GM21515 (cell line): ENCODE results near the gene TMEM259.

Source experiments
- ATAC-seq: cut with Tn5 transposase; IDR thresholded peaks from one replicate; pipeline ENCODE4 v1.9.1; 2021; ENCODE audit not compliant: unreplicated experiment

The TMEM259 gene

GRCh38 chr19:1004803-1005664, 15.9 kb downstream of the TMEM259 start:
- ATAC-seq: no peak

GRCh38 chr19:1004204-1004802, 16.6 kb downstream of the TMEM259 start:
- ATAC-seq: no peak

- no peak for ATAC-seq
These were observed 17.6 kb downstream of the TMEM259 start for GRCh38 chr19:1003283-1003682.

GRCh38 chr19:1002600-1002999, 18.3 kb downstream of the TMEM259 start:
- ATAC-seq: no peak

- ATAC-seq: no peak
These were observed 19.3 kb downstream of the TMEM259 start for GRCh38 chr19:1001538-1002166.

GRCh38 chr19:1000591-1001537, 20.1 kb downstream of the TMEM259 start:
- no peak for ATAC-seq

- no peak for ATAC-seq
These were observed 20.8 kb downstream of the TMEM259 start, which contains the start of gene GRIN3B for GRCh38 chr19:1000095-1000494. Gene GRIN3B, plus strand, starts transcription at chr19:1000419. Its CDS starts 19 bp downstream, at chr19:1000438.

GRCh38 chr19:999379-999719, 21.6 kb downstream of the TMEM259 start:
- ATAC-seq: no peak

- no peak for ATAC-seq
These were observed 22.9 kb downstream of the TMEM259 start for GRCh38 chr19:998064-998463.

GRCh38 chr19:996051-996838, 24.7 kb downstream of the TMEM259 start:
- no peak for ATAC-seq

- no peak for ATAC-seq
These were observed 25.7 kb downstream of the TMEM259 start for GRCh38 chr19:995051-995827.

GRCh38 chr19:994516-994915, 26.4 kb downstream of the TMEM259 start:
- no peak for ATAC-seq

- no peak for ATAC-seq
These were observed 27.0 kb downstream of the TMEM259 start for GRCh38 chr19:993831-994393.

GRCh38 chr19:993361-993830, 27.5 kb downstream of the TMEM259 start:
- ATAC-seq: no peak

GRCh38 chr19:992670-993055, 28.3 kb downstream of the TMEM259 start:
- no peak for ATAC-seq

GRCh38 chr19:991932-992669, 28.8 kb downstream of the TMEM259 start:
- no peak for ATAC-seq

GRCh38 chr19:991174-991931, 29.6 kb downstream of the TMEM259 start:
- ATAC-seq: no peak

- ATAC-seq: no peak
These were observed 30.2 kb downstream of the TMEM259 start for GRCh38 chr19:990746-991145.
